HG03280 (cell line): ENCODE results near the gene COG5.
"Not testable (repeated sequence)": the region's sequence is repeated elsewhere in the genome, so short reads cannot be mapped to it uniquely, and the experiment has no call there.

Source experiments
- ATAC-seq: cut with Tn5 transposase; IDR thresholded peaks from one replicate; pipeline ENCODE4 v1.9.1; 2021; ENCODE audit warnings: mild to moderate bottlenecking, moderate library complexity; ENCODE audit not compliant: unreplicated experiment

COG5 gene

DNA sequence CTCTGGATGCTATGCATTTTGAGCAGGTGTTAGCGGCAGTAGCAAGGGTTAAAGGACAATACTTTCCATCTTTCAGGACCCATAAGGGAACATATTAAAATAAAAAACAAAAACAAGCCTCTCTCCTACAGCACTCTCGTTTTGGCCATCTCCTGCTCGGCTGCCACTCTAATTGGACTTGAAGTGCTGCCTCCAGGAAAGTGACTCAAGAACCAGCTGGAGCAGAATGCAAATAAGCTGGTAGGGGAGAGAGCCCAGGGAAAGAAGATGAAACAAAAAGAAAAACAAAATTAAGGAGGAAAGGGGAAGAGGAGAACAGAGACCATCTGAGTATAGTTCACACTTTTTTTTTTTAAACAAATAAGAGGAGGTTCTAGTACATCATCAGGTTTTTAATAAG is 329.3 kb downstream of the COG5 start:
- ATAC-seq = no peak

DNA sequence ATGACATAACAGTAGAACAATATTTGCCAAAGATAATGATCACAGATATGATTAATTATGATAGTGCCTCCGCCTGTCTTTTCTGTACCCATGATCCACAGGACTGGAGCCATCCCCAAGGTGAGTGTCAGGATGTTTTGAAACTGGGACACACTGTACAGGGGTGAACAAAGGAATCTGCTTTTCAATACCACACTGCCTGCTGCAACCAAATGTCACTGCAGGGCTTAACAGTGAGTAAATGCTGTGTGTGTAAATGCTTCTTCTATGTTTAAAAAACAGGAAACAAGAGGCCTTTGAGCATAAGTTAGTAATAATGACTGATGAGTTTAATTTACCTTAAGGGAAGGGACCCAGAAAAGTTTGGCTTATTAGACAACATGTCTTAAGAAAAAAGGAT is 329.7 kb downstream of the COG5 start:
- no peak for ATAC-seq

DNA sequence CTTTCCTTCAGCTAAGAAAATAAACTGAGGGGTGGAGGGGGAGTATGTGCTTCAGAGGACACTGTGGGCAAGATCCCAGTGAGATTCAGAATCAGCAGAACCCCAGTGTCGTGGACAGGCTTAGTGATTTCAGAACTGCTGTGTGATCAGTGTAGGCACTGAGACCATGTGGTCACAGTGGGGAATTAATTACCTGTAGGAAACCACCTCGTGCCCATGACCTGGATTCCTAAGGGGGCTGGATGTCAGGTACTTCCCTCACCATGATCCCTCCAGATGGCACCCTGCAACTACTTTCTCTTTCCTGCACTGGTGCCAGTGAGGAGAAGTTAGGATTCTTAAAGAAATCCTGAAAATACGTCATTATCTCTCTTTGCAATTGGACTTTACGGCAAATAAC is 330.5 kb downstream of the COG5 start:
- ATAC-seq = no peak

DNA sequence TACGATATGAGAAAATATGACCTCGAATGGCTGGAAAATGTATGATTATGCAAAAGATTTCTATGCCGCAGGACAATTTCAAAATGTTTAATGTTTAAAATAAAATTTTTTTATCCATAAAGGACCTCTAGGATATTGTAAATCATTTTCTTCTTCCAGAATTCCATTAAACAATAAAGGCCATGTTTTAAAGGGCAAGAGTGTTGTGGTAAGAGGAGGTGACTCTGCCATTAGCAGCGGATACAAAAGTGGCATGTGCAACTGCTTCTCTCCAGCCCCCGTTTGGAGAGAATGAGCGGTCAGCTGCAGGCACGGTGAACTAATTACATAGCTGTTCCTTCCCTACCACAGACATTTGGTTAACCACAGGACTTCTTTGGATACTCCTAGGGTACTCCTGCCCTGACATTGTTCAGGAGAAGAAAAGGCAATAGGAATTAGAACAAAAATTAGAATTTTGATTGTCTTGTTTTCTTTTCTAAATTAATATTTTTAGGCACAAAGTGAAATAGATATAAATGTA is 331.1 kb downstream of the COG5 start:
- ATAC-seq = no peak

DNA sequence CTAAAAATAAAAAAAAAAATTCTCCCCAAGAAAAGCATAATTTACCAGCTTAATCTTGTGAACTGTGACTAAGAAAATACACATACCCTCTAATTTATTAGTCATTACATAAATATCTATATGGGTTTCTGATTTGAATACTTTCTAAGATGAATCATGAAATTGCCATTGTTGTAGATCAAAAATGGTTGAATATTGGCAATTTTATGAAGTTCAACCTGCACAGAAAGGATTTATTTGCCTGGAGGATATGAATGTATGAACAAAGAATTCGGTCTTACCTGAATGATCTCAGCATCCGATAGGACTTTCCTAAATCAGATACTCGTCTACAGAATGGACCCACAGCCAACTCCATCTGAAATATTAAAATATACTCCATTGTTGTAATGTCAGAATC is 333.4 kb downstream of the COG5 start:
- no peak for ATAC-seq

DNA sequence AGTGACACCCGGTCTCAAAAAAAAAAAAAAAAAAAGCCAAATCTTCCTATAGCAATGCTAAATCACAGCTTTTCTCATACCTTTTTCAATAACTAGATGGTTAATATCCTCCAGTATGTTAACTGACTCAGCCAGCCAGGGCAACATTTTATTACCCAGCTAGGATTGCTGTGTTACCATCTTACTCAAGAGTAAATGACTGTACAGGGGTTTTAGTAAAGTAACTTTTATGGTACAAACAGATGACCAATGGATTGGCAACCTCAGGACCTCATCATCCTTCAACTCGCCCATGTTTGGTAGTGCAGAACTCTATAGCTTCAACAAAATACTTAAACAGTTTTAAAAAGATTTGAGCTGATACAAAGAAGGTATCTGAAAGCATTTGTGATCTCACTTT is 335.4 kb downstream of the COG5 start:
- no peak for ATAC-seq

DNA sequence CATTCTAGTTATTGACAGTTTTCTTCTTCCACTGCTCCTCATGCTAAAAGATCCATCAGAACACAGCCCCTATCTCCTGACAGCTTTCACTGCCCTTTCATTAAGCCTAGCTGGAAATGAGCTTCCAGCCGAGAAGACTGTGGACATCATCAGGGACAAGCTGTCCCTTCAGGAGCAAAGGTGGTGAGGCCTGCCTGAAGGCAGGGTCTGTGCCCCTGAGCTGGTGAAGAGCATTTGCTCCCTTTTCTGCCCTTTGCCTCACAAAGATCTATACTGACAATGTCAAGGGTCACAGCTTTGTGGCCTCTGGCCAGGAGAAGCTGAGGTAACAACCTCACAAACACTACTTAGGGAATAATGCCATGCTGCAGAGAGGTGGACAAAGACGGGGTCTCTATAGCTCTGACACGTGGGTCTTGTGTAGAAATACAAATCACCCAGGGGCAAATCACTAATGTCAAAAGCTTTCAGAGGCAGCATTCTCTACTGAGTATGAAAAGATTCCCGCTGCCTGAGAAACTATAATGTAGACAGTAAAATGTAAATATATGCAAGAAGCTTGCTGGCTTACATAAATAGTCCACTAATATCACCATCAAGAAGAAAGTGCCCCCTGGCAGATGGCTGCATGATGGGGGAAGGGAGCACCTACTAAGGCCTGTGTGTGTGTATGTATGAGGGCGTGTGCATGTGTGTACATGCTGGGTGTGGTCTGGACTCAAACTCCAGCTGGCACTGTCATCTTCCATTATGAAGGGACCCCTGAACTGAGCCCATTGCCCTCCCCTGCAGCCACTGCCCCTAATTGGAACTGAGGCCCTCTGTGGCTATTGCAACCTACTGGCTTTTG is 339.1 kb downstream of the COG5 start:
- no peak for ATAC-seq

DNA sequence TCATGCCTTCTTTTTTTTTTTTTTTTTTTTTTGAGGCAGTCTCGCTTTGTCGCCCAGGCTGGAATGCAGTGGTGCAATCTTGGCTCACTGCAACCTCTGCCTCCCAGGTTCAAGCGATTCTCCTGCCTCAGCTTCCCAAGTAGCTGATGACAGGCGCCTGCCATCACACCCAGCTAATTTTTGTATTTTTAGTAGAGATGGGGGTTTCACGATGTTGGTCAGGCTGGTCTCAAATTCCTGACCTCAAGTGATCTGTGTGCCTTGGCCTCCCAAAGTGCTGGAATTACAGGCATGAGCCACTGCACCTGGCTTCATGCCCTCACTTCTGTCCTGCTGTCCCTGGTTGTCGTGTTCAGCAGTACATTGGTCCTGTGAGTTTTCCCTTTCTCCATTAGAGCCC is 342.9 kb downstream of the COG5 start:
- ATAC-seq = not testable (repeated sequence)

DNA sequence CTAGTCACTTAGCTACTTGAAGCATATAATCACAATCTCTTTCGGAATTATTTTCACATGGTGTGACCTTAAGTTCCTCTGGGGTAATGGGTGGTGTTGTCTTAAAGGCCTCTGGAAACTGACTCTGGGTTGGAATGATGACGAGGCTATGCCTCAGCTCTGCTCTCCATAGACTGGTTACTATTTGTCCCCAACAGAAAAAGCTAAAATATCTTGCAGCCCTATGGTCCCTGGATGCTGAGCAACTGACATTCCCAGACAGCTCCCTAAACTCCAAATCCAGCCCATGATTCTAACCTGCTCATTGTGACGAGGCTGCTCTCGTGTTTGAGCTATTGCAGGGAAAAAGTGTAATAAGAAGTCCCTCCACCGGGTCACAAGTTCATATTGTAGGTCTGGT is 343.4 kb downstream of the COG5 start:
- ATAC-seq = no peak

DNA sequence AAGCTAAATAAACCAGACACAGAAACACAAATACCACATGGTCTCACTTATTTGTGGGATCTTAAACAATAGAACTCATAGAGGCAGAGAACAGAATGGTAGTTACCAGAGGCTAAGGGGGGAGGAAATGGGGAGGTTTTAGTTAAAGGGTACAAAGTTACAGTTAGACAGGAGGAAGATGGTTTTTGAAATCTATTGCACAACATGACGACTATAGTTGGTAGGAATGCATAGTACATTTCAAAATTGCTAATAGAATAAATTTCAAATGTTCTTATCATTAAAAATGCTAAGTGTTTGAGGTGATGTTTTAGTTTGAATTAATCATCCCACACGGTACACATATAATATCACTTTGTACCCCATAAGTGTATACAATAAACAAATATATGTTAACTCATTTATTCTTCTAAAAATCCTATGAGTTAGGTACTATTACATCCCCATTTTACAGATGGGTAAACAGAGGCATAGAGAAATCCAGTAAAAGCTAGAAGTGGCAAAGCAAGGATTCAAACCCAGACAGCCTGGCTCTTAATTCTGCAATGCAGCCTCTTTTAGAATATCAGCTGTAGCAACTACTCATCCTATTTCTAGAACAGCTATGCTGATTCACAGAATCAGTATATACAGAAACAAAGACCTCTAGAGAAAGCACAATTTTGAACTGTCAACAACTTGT is 344.0 kb downstream of the COG5 start:
- no peak for ATAC-seq

DNA sequence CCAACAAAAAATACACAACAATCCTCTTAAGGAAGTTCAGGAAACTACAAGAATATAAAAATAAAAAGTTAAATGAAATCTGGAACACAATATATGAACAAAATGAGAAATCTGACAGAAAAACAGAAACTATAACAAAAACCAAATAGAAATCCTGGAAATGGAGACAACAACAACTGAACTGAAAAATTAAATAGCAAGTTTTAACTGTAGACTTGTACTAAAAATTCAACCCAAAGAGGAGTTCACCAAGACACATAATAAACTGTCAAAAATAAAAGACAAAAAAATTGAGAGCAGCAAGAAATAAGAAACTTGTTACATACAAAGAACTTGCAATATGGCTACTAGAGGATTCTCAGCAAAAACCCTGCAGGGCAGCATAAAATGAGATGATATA is 349.8 kb downstream of the COG5 start:
- no peak for ATAC-seq

DNA sequence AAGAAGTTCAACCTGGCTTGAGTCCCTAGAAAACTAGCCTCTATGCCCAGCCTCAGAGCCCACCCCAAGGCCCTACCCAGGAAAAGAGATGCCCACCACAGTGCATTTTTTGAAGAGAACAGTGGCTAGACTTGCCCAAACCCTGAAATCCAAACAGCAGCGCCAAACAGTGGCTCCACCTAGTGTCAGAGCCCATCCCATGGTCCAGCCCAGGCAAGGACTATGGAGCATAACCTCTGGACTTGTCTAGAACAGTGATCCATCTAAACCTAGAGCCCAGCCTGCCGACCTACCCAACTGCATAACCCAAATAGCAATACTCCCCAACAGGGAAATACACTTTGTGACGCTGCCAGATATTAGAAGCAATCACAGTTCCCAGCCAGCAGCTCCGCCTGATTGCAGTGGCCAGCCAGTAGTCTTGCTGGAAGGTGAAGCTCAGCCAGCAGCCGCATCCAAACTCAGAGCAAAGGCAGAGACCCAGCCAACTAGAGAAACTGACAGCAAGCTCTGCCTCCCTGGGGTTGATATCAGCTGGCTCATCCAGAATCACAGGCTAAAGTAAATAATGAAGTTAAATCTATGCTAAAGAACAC is 350.4 kb downstream of the COG5 start:
- no peak for ATAC-seq

DNA sequence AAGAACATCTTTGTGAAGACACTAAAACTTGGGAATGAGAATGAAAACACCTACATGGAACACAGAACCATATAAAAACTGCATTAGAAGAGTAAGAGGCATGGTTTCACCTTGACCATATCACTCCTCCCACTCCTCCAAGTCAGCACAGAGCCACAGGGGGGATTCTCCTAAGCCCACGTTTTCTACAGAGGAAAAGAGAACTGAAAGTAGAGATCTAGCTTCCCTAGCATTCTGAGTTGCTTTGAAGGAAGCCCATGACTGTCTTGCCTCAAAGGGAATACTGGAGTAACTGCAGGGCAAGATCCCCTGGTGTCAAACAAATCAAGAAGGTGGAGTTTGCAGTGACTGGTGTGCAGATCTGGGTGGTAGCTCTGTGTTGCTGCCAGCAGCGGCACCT is 351.0 kb downstream of the COG5 start:
- no peak for ATAC-seq

DNA sequence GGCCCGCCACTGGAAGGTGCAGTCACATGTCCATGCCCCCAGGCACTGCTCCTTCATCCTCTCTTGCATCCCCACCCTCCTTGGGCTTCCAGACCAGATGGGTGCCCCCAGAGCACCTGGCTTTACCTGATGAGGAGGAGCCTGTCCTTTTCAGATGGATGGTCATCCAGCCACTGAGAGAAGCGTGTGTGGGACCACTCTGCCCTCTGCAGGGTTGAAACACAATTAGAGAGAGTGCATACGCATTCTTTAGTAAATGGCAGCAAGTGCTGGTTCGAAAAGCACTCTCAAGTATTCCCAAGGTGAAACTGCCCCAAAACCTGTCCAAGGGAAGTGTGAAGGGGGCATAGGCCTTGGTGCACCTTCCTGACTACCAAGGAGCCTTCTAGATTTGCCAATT is 353.3 kb downstream of the COG5 start:
- ATAC-seq = no peak

DNA sequence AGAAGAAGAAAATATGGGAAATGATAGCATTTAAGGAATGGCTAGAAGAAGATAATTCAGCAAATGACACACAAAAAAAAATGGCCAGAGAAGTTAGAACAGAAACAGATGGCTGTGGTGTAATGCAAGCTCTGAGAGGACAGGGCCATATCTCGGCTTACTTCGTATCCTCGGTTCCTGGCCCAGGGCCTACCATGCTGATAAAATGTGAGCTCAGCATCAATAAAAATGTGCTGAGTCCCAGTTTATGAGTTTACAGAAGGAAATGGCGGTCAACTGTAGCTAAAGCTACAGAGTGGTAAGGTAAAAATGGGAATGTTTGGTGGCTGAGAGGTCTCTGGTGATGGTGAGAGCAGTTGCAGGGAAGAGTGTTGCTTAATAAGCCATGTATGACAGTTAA is 354.2 kb downstream of the COG5 start:
- no peak for ATAC-seq

DNA sequence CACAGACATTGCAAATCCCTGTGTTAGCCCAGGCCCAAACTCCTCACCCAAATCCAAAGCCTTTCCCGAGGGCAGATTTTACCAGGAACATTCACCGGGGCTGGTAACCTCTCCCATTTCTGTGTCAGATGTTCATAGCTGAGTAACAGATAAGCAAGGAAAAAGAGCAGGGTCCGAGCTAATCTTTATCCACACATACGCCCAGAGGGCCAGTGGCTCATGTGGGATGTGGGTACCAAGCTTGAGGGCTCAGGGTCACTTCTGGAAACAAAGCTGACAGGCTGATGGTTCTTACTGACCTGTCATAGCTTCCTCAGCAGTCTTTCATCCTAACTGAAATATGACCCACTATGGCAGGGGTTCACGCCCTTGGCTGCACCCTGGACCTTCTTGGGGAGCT is 355.2 kb downstream of the COG5 start:
- ATAC-seq = no peak

DNA sequence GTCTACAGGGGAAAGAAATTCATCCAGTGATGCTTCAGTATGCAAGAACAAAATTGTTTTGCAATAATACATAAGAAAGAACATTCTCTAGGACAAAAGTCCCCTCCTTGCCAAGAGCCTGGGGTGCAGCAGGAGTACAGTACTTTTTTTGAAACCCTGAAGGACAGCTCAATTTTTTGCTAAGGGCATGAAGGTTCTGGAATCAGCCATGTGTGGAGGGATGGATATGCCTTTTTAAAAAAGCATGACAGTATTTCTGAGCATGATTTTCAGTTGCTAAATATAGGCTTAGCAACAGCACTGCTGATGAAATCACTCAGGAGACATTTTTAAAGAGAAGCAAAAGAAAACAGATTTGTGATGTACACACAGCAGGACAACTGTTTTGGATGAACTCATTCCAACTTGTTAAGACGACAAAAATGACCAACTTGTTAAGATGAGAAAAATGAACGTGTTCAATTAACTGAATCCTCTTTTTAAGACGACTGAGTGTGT is 355.6 kb downstream of the COG5 start:
- no peak for ATAC-seq

DNA sequence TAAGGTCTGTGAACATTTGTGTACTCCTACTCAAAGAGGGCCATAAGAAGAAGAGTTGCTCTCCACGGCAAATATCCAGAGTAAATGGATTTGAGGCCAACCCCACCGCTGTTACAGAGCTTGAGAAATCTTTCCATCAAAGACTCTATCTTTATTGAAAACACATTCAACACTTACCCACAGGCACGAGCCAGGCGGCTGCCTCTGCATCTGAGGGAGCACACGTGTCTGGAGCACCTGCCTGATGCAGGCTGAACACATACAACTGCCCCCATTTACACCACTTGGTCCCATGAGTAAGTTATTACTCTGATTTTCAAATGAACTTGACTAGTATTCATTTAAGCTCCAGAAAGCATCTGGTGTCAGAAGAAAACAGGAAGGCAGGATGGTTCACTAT is 356.3 kb downstream of the COG5 start:
- ATAC-seq = no peak

DNA sequence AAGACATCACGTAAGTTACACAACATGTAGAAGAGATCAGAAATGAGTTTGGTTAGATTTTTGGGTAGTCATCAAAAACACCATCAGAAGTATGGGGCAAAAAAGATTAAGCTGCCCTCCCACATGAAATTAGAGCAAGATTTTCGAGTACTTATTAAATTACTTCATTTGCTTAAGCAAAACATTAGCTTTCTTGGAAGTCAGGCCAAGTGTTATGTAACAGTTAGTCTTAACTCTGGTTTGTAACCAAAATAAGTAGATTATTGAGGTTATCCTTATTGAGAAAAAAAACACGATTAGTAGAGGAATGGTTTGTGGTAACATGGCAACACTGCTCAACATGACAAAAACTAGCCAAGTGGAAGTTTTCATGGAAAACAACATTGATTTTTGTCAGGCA is 357.0 kb downstream of the COG5 start:
- no peak for ATAC-seq

DNA sequence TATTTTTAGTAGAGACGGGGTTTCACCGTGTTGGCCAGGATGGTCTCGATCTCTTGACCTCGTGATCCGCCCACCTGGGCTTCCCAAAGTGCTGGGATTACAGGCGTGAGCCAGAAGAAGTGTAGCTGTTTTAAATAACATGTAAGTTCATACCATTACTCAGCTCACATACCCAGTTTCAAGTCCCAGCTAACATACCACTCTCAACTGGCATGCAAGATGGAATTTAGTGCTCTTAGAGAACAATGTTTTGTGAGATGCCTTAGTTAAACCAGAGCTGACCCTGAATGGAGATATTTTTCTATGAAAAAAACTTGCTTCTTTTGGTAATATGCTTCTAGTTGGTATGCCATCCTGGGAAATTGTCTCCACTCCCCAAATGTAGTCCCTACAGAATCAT is 357.6 kb downstream of the COG5 start:
- ATAC-seq = no peak

DNA sequence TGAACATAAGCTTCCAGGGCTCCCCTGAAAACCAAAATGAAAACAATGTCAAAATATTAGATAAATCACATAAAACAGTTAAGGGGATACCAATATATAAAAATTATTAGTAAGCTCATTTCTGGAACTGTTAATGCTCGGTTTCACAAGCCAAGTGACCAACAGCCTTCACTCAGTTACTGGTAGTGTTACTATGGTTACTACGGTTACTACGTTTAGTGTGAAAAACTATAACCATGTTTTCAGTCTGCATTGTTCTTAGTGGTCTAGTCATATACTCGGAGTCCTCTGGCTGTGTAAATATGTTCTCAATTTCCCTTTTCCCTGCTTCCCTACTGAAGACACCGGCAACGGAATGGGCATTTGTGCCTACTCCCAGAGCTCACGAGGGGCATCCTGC is 360.1 kb downstream of the COG5 start:
- ATAC-seq = no peak
